HG02571 (cell line): ENCODE results near the gene MATN3.
"Not testable (repeated sequence)": the region's sequence is repeated elsewhere in the genome, so short reads cannot be mapped to it uniquely, and the experiment has no call there.

Experiments used
- ATAC-seq: cut with Tn5 transposase; IDR thresholded peaks from one replicate; pipeline ENCODE4 v1.9.1; 2021; ENCODE audit warnings: mild to moderate bottlenecking, moderate library complexity; ENCODE audit not compliant: unreplicated experiment

MATN3 gene

GRCh38 chr2:20012282-20013125, at the start of gene MATN3:
MATN3 (minus strand) TSS chr2:20012668; CDS start chr2:20012631, 37 bp downstream.
- ATAC-seq = no peak

GRCh38 chr2:20061940-20062339, 49.5 kb upstream of the MATN3 start:
- no peak for ATAC-seq

GRCh38 chr2:20061476-20061875, 49.0 kb upstream of the MATN3 start:
- ATAC-seq = no peak

- ATAC-seq = no peak
These were observed 47.6 kb upstream of the MATN3 start for GRCh38 chr2:20060106-20060505.

- no peak for ATAC-seq
These were observed 44.8 kb upstream of the MATN3 start for GRCh38 chr2:20057268-20057667.

- ATAC-seq = no peak
These were observed 42.5 kb upstream of the MATN3 start for GRCh38 chr2:20054931-20055330.

- no peak for ATAC-seq
These were observed 41.7 kb upstream of the MATN3 start for GRCh38 chr2:20054119-20054518.

- ATAC-seq = no peak
These were observed 40.4 kb upstream of the MATN3 start for GRCh38 chr2:20052861-20053281.

- no peak for ATAC-seq
These were observed 39.9 kb upstream of the MATN3 start for GRCh38 chr2:20052229-20052851.

- peak; percentile 97 for ATAC-seq
These were observed 39.2 kb upstream of the MATN3 start, which contains the start of gene LAPTM4A for GRCh38 chr2:20051532-20052228. LAPTM4A (minus strand) TSS chr2:20051628; CDS start chr2:20051520, 108 bp downstream.

- peak; percentile 18 for ATAC-seq
These were observed 38.4 kb upstream of the MATN3 start for GRCh38 chr2:20050646-20051531.

- ATAC-seq = no peak
These were observed 37.7 kb upstream of the MATN3 start for GRCh38 chr2:20050104-20050645.

GRCh38 chr2:20049637-20050036, 37.2 kb upstream of the MATN3 start:
- ATAC-seq = no peak

- ATAC-seq = no peak
These were observed 36.3 kb upstream of the MATN3 start for GRCh38 chr2:20048488-20049448.

GRCh38 chr2:20045712-20046292, 33.3 kb upstream of the MATN3 start:
- ATAC-seq = not testable (repeated sequence)

GRCh38 chr2:20044778-20045177, 32.3 kb upstream of the MATN3 start:
- ATAC-seq = no peak

GRCh38 chr2:20042531-20042930, 30.1 kb upstream of the MATN3 start:
- ATAC-seq = no peak

- no peak for ATAC-seq
These were observed 28.2 kb upstream of the MATN3 start for GRCh38 chr2:20040489-20041172.
